Neuron (in vitro differentiated cells): ENCODE measurements around the gene DNAH8.

ENCODE experiments used
- H2AFZ ChIP-seq: one replicate; pipeline ENCODE4 v1.6.1; 2013; ENCODE audit warnings: low read depth, mild to moderate bottlenecking, inconsistent platforms, low read length, moderate library complexity
- H3K27me3 ChIP-seq: one replicate; pipeline ENCODE4 v1.6.1; 2013; ENCODE audit warnings: low read length; ENCODE audit not compliant: insufficient read depth
- H3K36me3 ChIP-seq: one replicate; pipeline ENCODE4 v1.6.1; 2013; ENCODE audit warnings: low read length; ENCODE audit not compliant: insufficient read depth
- H3K4me1 ChIP-seq: one replicate; pipeline ENCODE4 v1.6.1; 2013; ENCODE audit warnings: low read length; ENCODE audit not compliant: insufficient read depth
- H3K4me3 ChIP-seq: 2 replicates; pipeline ENCODE4 v1.5.1; 2013; ENCODE audit warnings: mild to moderate bottlenecking, low read length, moderate library complexity
- H3K9me3 ChIP-seq: one replicate; pipeline ENCODE4 v1.6.1; 2013; ENCODE audit warnings: low read length

The DNAH8 gene

DNA sequence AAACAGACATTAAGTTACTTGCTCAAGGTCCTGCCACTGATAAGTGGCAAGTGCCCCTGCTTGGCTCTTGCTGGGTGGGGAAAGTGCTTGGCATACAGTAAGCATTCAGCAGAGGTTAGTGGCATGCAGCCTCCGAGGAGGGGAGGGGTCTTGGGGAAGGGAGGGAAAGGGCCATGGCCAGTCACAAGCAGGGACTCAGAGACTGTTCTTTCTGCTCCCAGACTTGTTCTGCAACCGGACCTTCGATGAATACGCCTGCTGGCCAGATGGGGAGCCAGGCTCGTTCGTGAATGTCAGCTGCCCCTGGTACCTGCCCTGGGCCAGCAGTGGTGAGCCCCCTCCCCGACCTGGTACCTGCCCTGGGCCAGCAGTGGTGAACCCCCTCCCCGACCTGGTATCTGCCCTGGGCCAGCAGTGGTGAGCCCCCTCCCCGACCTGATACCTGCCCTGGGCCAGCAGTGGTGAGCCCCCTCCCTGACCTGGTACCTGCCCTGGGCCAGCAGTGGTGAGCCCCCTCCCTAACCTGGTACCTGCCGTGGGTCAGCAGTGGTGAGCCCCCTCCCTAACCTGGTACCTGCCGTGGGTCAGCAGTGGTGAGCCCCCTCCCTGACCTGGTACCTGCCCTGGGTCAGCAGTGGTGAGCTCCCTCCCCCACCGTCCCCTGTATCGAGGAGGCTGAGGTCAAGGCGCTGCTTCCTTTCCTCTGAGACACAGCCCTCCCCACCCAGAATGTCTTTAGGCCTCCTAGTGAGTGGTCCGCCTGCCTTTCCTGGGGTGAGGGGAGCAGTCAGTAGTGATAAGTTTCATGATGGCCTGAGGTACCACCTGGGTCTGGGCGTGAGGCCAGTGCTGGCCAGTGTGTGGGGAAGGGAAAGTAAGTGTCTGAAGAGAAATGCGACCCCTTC is 342.4 kb downstream of the DNAH8 start:
- Histone ChIP-seq H3K4me3 (no peak overlapping the region), H3K27me3 (peaks cover 15% of the 10 kb centered on the region), H2AFZ (no peak overlapping the region), H3K36me3 (no peaks in the 10 kb centered on the region), H3K9me3 (no peaks in the 10 kb centered on the region), H3K4me1 (no peaks in the 10 kb centered on the region)

DNA sequence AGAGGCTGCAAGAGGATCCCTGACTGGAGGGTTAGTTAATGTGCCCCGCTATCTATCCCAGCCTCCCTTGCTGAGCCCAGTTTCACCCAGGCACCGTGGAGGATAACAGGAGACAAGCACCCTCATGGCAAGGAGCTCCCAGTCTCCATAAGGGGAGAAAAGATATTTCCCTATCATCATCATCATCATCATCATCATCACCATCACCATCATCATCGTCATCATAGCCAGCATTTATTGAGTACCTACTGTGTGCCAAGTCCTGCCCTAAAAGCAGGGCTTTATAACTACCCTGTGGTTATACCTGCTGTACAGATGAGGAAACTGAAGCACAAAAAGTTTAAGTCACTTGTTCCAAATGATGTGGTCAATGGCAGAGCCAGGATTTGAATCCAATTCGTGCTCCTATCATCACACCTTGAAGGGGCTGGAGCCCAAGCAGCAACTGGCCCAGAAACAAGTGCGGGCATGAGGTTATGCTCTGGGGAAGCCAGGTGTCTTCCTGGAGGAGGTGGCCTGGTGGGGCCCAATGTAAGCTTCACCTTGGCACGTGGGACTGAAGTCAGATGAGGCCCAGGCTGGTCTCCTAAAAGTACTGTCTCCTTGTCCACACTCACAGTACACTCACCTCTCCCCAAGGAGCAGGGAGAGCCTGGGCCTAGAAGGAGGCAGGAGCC is 343.5 kb downstream of the DNAH8 start:
- no peaks in the 10 kb centered on the region for H3K4me1 ChIP-seq
- H3K36me3 ChIP-seq: no peaks in the 10 kb centered on the region

DNA sequence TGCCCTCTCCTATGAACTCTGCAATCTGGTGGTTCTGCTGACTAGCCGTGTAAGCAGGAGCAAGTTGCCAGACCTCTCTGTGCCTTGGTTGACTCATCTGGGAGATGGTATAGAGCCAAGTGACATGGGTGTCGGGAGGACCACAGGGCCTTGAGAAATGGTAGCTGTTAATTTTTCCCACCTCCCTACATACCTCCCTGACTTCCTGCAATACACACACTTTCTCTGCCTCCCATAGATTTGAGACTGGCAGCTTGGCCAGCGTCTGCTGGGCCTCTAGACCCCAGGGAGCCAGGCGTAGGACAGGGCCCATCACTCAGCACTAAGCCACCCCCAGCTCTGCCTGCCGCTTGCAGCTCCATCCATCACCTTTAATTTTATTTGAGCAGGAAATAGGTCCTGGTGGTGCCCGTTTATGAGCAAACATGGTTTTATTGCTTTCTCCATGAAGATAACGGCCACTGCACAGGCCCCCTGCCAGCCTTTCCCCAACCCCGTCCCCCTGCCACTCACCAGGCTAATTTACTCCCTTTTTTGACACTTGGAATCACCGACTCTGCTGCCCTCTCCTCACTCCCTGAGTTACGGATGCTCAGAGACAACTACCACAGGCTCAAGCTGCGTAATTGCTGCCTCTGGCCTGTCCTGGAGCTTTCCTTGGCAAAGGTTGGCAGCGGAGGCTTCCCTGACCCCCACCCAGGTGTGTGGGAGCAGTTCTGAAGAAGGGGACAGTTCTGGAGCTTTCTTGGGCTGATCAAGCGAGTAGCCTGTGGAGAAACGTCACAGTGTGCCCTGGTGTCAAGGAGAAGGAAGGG is 344.6 kb downstream of the DNAH8 start:
- no peaks in the 10 kb centered on the region for H3K36me3 ChIP-seq
- peaks cover 11% of the 10 kb centered on the region for H3K27me3 ChIP-seq
- H2AFZ ChIP-seq: no peak overlapping the region
- no peak overlapping the region for H3K4me3 ChIP-seq
- H3K4me1 ChIP-seq: no peaks in the 10 kb centered on the region
- no peaks in the 10 kb centered on the region for H3K9me3 ChIP-seq

More for the DNA sequence above, 343.5 kb downstream of the DNAH8 start:
- Histone ChIP-seq H2AFZ (no peak overlapping the region), H3K27me3 (peaks cover 11% of the 10 kb centered on the region), H3K9me3 (no peaks in the 10 kb centered on the region), H3K4me3 (no peak overlapping the region)

DNA sequence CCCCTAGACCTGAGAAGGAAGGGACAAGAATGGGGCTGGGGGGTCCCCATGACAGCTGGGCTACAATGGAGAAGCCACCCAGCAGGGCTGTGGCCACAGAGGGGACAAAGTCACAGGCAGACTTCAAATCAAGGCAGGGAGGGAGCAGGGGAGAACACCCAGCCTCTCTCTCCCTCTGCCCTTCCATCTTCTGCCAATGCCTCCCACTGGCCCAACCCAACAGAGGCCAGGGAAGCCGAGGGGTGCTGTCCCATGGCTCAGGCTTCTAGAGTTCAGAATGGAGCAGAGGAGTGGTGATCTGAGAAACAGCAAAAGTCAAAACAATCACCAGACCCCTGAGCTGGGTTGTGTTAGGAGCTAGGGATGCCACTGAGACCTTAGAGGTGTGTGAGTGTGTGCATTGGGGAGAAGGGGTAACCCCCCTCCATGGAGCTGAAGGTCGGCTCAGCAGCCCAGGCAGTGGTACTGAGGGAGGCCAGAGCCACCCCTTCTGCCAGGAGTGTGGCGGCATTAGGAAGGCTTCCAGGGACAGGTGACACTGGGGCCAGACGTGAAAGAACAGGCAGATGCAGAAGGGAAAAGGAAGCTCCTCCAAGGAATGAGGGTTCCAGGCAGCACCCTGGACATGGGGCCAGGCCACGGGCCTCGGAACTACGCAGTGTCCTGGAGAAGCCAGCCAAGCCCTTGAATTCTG is 345.5 kb downstream of the DNAH8 start:
- H3K27me3 ChIP-seq: peaks cover 11% of the 10 kb centered on the region
- no peak overlapping the region for H2AFZ ChIP-seq
- no peaks in the 10 kb centered on the region for H3K4me1 ChIP-seq
- H3K36me3 ChIP-seq: no peaks in the 10 kb centered on the region
- H3K9me3 ChIP-seq: no peaks in the 10 kb centered on the region
- H3K4me3 ChIP-seq: no peak overlapping the region

DNA sequence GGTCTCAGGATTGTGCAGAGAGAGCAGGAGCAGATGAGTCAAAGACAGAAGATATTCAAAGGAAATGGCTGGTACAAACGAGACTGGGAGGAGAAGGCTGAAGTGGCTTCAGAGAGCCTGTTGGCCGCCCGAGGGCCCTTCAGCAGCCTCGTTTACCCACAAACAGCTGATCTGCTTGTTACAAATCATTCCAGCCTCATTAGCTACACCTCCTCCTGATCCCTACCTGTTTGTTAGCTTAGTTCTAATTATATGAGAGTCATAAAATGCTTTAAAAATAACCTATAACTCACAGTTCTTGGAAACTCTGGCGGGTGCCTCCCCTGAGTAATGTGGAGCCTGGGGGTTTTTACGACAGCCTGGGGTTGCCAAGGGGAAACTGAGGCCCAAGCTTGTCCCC is 346.1 kb downstream of the DNAH8 start:
- Histone ChIP-seq H3K9me3 (no peaks in the 10 kb centered on the region), H3K4me3 (no peak overlapping the region), H3K27me3 (peaks cover 11% of the 10 kb centered on the region), H3K36me3 (no peaks in the 10 kb centered on the region), H3K4me1 (no peaks in the 10 kb centered on the region), H2AFZ (no peak overlapping the region)

DNA sequence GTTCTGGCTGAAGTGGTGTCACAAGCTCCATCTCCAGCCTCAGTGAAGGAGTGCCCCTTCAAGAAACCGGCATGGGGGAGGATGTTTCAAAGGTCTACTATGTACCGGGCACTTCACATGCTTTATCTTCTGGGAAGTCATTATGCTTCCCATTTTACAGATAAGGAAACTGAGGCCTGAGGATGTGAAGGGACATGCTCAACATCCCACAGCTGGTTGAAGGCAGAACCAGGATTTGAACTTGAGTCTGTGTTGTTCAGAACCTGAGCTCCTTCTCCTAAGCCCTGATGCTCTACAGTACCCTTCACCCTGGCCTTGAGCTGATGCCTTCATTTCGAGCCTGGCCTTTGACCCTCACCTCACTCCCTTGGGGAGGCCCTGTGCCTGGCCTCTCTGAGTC is 346.5 kb downstream of the DNAH8 start:
- no peaks in the 10 kb centered on the region for H3K4me1 ChIP-seq
- H3K9me3 ChIP-seq: no peaks in the 10 kb centered on the region
- no peaks in the 10 kb centered on the region for H3K36me3 ChIP-seq
- H3K4me3 ChIP-seq: no peak overlapping the region
- H3K27me3 ChIP-seq: peaks cover 11% of the 10 kb centered on the region
- no peak overlapping the region for H2AFZ ChIP-seq

DNA sequence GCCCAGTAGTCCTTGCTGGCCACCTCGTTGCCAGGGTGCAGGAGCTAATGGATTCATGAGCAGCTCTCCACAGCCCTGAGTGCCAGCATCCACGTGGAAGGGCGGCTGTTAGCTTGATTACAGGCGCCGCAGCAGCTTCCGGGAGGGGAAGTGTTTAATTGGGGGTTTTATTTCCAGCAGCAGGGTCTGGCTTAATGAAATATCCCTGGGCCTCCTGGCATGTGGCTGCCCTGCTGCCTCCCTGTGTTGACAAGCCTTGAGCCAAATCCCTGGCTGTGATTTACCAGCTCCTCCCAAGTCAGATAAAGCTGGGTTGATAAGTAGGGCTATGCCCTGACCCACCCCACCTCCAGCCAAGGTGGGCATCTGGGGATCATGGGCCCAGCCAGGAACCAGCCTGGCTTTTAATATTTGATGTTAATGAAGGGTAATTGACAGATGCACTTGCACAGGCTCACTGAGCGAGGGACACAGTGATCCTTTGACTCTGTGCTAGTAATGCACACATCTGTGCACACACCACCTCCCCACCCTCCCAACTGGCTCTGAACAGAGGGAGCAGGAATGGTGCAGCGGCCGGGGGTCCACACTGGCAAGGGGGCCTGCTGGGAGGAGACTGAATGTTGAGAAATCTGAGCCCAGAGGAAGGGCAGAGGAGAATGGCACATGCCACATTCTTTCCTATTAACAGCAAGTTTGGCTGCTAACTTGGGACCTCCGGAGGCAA is 347.1 kb downstream of the DNAH8 start:
- H3K4me1 ChIP-seq: no peaks in the 10 kb centered on the region
- H3K36me3 ChIP-seq: no peaks in the 10 kb centered on the region
- H3K4me3 ChIP-seq: no peak overlapping the region
- peaks cover 11% of the 10 kb centered on the region for H3K27me3 ChIP-seq
- H2AFZ ChIP-seq: no peak overlapping the region
- H3K9me3 ChIP-seq: no peaks in the 10 kb centered on the region

DNA sequence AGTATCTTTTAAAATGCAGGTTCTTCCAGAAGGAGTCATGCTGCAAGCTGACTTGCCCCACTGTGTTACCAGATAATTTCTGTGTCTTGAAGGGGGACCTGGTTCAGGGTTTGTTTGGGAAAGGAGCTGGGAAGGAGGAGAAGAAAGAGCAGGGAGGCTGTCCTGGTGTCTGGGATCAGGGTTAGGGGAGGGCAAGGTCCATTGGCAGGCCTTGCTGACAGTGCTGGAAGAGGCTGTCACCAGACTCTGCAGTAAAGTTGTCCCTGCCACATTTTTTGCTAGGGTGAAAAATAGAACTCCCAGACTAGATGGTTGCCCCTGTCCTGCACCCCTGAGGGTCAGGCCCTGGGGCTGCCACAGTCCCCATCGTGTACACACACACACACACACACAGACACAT is 348.4 kb downstream of the DNAH8 start:
- H3K4me1 ChIP-seq: no peaks in the 10 kb centered on the region
- no peaks in the 10 kb centered on the region for H3K36me3 ChIP-seq
- no peak overlapping the region for H3K4me3 ChIP-seq
- H3K9me3 ChIP-seq: no peaks in the 10 kb centered on the region
- no peak overlapping the region for H2AFZ ChIP-seq
- peaks cover 11% of the 10 kb centered on the region for H3K27me3 ChIP-seq

DNA sequence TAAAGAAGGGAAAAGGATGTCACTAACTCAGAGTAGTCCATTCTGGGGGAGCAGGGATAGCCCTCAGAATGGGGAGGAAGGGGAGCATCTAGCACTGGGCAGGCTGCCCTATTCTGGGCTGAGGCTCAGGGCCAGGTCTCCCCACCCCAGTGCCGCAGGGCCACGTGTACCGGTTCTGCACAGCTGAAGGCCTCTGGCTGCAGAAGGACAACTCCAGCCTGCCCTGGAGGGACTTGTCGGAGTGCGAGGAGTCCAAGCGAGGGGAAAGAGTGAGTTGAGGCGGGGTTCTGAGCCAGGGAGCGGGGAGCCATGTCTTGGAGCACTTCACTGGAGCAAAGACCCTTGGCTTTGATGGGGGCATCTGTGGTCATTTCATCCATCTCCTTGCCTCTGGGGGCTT is 350.4 kb downstream of the DNAH8 start:
- Histone ChIP-seq H3K4me3 (no peak overlapping the region), H3K27me3 (peaks cover 5% of the 10 kb centered on the region), H2AFZ (no peak overlapping the region)

DNA sequence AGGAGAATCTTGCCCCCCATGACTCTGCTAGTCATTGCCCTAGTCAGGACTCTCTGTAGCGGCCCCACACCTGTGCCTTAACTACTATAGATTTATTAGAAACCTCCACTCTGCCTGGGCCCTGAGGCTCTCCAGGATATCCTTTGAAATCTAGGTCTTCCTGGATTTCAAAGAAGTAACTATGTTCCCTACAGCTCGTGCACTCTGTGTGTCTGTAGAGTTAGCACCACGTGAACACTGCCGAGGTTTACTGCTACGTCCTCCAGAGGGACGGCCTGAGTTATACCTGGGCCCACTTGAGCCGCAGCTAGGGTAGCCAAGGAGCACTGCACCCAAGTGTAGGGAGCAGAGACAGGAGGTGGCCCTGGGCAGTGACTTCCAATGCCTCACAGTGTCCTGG is 353.3 kb downstream of the DNAH8 start:
- Histone ChIP-seq H3K9me3 (no peaks in the 10 kb centered on the region), H2AFZ (no peak overlapping the region), H3K4me3 (no peak overlapping the region), H3K4me1 (no peaks in the 10 kb centered on the region), H3K36me3 (no peaks in the 10 kb centered on the region), H3K27me3 (no peaks in the 10 kb centered on the region)

More for the DNA sequence above, 350.4 kb downstream of the DNAH8 start:
- no peaks in the 10 kb centered on the region for H3K9me3 ChIP-seq
- no peaks in the 10 kb centered on the region for H3K4me1 ChIP-seq
- H3K36me3 ChIP-seq: no peaks in the 10 kb centered on the region

DNA sequence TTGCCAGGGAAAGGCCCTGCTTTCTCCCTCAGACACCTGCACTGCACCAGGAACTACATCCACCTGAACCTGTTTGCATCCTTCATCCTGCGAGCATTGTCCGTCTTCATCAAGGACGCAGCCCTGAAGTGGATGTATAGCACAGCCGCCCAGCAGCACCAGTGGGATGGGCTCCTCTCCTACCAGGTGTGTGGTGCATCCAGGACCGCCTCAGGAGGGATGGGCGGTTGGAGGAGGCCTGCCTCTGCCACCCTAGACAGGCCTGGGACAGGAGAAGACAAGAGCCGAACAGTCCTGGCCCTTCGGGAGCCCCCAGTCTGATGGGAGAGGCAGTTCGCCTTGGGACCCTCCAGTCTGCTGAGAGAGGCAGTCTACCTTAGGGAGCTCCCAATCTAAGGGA is 357.7 kb downstream of the DNAH8 start:
- peaks cover 2% of the 10 kb centered on the region for H3K27me3 ChIP-seq
- no peak overlapping the region for H2AFZ ChIP-seq
- no peaks in the 10 kb centered on the region for H3K9me3 ChIP-seq
- H3K4me3 ChIP-seq: no peak overlapping the region
- peaks cover 5% of the 10 kb centered on the region for H3K4me1 ChIP-seq
- H3K36me3 ChIP-seq: no peaks in the 10 kb centered on the region
